ENCODE data around the gene ST8SIA4.

GRCh38 chr5:100758780-100759179, 144.3 kb downstream of the ST8SIA4 start:
- no peak for TF ChIP-seq POLR2AphosphoS5 (IDR thresholded peaks at IDR 0.05; ENCODE audit: insufficient read depth, low read depth, low read length)
- TF ChIP-seq MAX (IDR thresholded peaks at IDR 0.05; ENCODE audit: insufficient read depth, insufficient read length) = no peak
- no peak for TF ChIP-seq CTCF (IDR thresholded peaks at IDR 0.05; ENCODE audit: extremely low read depth in 1 of 2, insufficient read depth in 1 of 2, low read depth in 1 of 2, low read length in 2 of 2)
- no peak for TF ChIP-seq POLR2A (IDR thresholded peaks at IDR 0.05; ENCODE audit: low read depth, low read length)
- no peak for TF ChIP-seq EZH2 (IDR thresholded peaks at IDR 0.05; ENCODE audit: borderline replicate concordance, low read depth, low read length, severe bottlenecking)
- TF ChIP-seq JUN (IDR thresholded peaks at IDR 0.05; ENCODE audit: borderline replicate concordance, insufficient read depth, insufficient read length, low read depth) = no peak

All from endothelial cell of umbilical vein (primary cell).